HepG2 (cell line): ENCODE data around the gene DEFB131B. TPM values are rescaled to one million over a fixed set of nuclear protein-coding genes. Genes with fewer than 3 reads are reported as not detected.

ENCODE experiments used
- ARID2 ChIP-seq: sonication (generic); formaldehyde crosslinking; IDR thresholded peaks from 2 replicates; pipeline ENCODE4 v1.8.1; 2022; ENCODE audit warnings: mild to moderate bottlenecking, missing genetic modification reagents, borderline replicate concordance
- ATF1 ChIP-seq: IDR thresholded peaks from 2 replicates; pipeline ENCODE4 v1.6.1; 2016; ENCODE audit warnings: mild to moderate bottlenecking, control low read depth
- CERS6 ChIP-seq: sonication (generic); formaldehyde crosslinking; IDR thresholded peaks from 2 replicates; pipeline ENCODE4 v1.5.0; 2020; ENCODE audit warnings: missing genetic modification reagents
- HNF4A ChIP-seq: sonication (generic); formaldehyde crosslinking; IDR thresholded peaks from 2 replicates; pipeline ENCODE4 v1.4.0; 2020; ENCODE audit warnings: missing genetic modification reagents
- KMT2A ChIP-seq: sonication (generic); formaldehyde crosslinking; IDR thresholded peaks from 2 replicates; pipeline ENCODE4 v1.4.0; 2020; ENCODE audit warnings: missing genetic modification reagents
- NFE2 ChIP-seq: sonication (generic); formaldehyde crosslinking; IDR thresholded peaks from 2 replicates; pipeline ENCODE4 v1.4.0; 2020; ENCODE audit warnings: missing genetic modification reagents
- PHB2 ChIP-seq: fragments of 450-650 bp; IDR thresholded peaks from 2 replicates; pipeline ENCODE4 v1.6.1; 2018; ENCODE audit not compliant: partially characterized antibody
- ZC3H4 ChIP-seq: sonication (generic); formaldehyde crosslinking; IDR thresholded peaks from 2 replicates; pipeline ENCODE4 v1.4.0; 2020; ENCODE audit warnings: missing genetic modification reagents, borderline replicate concordance
- ZFP1 ChIP-seq: IDR thresholded peaks from 2 replicates; pipeline ENCODE4 v1.6.1; 2016
- ZMAT5 ChIP-seq: sonication (generic); formaldehyde crosslinking; IDR thresholded peaks from 2 replicates; pipeline ENCODE4 v1.5.0; 2020; ENCODE audit warnings: mild to moderate bottlenecking, low read depth, missing genetic modification reagents, borderline replicate concordance
- ZMYM2 ChIP-seq: sonication (generic); formaldehyde crosslinking; IDR thresholded peaks from 2 replicates; pipeline ENCODE4 v1.8.0; 2022; ENCODE audit warnings: mild to moderate bottlenecking, missing genetic modification reagents
- ZNF18 ChIP-seq: sonication (generic); formaldehyde crosslinking; IDR thresholded peaks from 2 replicates; pipeline ENCODE4 v1.8.0; 2022; ENCODE audit warnings: mild to moderate bottlenecking, missing genetic modification reagents; ENCODE audit not compliant: insufficient replicate concordance
- ZNF20 ChIP-seq: sonication (generic); formaldehyde crosslinking; IDR thresholded peaks from 2 replicates; pipeline ENCODE4 v1.4.0; 2020; ENCODE audit warnings: mild to moderate bottlenecking, moderate library complexity, missing genetic modification reagents
- ZNF30 ChIP-seq: sonication (generic); formaldehyde crosslinking; IDR thresholded peaks from 2 replicates; pipeline ENCODE4 v1.5.0; 2020; ENCODE audit warnings: mild to moderate bottlenecking, missing genetic modification reagents
- ZNF407 ChIP-seq: sonication (generic); formaldehyde crosslinking; IDR thresholded peaks from one replicate; pipeline ENCODE4 v1.5.1; 2020; ENCODE audit warnings: mild to moderate bottlenecking, missing genetic modification reagents; ENCODE audit errors: not compliant biosample characterization
- ZNF414 ChIP-seq: sonication (generic); formaldehyde crosslinking; IDR thresholded peaks from 2 replicates; pipeline ENCODE4 v1.5.0; 2020; ENCODE audit warnings: missing genetic modification reagents
- ZNF670 ChIP-seq: sonication (generic); formaldehyde crosslinking; IDR thresholded peaks from 2 replicates; pipeline ENCODE4 v1.8.0; 2022; ENCODE audit warnings: mild to moderate bottlenecking, missing genetic modification reagents, borderline replicate concordance
- ZSCAN12 ChIP-seq: sonication (generic); formaldehyde crosslinking; IDR thresholded peaks from 2 replicates; pipeline ENCODE4 v1.9.0; 2021; ENCODE audit warnings: mild to moderate bottlenecking, missing genetic modification reagents
- polyA plus RNA-seq, 8 experiments: library from polyadenylated mRNA; depleted of rRNA in 3 of 8; stranded (reverse) in 7 of 8; unstranded in 1 of 8; fragments of >200 nt; fragmentation: Illumina TruSeq in 4 of 8; extraction: Trizol in 4 of 8; gene quantifications; 2 replicates each; pipeline versions ENCODE4 v1.2.1 to v1.2.3, GENCODE V29; 2011 to 2016; ENCODE audit warnings: low read depth in 4 of 8, missing spikeins in 1 of 8, mixed read lengths in 1 of 8; ENCODE audit not compliant: insufficient read depth in 1 of 8
- total RNA-seq, 5 experiments: library from RNA; depleted of rRNA; stranded (reverse); fragments of >200 nt; fragmentation: Illumina TruSeq; extraction: Trizol; gene quantifications; 2 replicates each; pipeline ENCODE4 v1.2.3, GENCODE V29; 2016; ENCODE audit warnings: low read depth in 1 of 5

The DEFB131B gene
- total and polyA plus RNA-seq, 2 of the 13 experiments (the other 11 are each of a cell fraction or from before 2014, with no cell fraction given): not detected

- TF ChIP-seq ZNF407 (peak; percentile 22), ZNF414 (CRISPR knock-in tag) (no peak), ZMAT5 (CRISPR knock-in tag) (no peak), ZNF30 (CRISPR knock-in tag) (no peak), KMT2A (CRISPR knock-in tag) (no peak; the same call in 1 of the 2 replicates), PHB2 (no peak), ZNF20 (CRISPR knock-in tag) (no peak), ZSCAN12 (CRISPR knock-in tag) (no peak), ARID2 (CRISPR knock-in tag) (no peak), NFE2 (no peak), HNF4A (CRISPR knock-in tag) (0 out of 2 replicates have a peak, but pooled peaks have one; percentile 4), ZFP1 (no peak), ZNF670 (no peak), ZC3H4 (CRISPR knock-in tag) (no peak), ZNF18 (CRISPR knock-in tag) (peak; percentile 3), CERS6 (CRISPR knock-in tag) (no peak), ATF1 (CRISPR knock-in tag) (peak; percentile 68), ZMYM2 (no peak)
Observed at GRCh38 chr11:71928737-71929443, 50.6 kb downstream of the DEFB131B start, which contains the start of gene RNF121 (continued).
